OCI-LY1 (cell line): ENCODE results near the gene GRIN2A.

Source experiments
- EZH2 ChIP-seq: fragments of 200-600 bp; sonication (generic), shearing (Covaris generic); IDR thresholded peaks from 2 replicates; pipeline ENCODE4 v1.8.0; 2017; ENCODE audit warnings: borderline replicate concordance, mixed run types, mild to moderate bottlenecking, antibody characterized with exemption, low read length, moderate library complexity, mixed read lengths
- TF ChIP-seq, protein P1 (sequence below): fragments of 200-600 bp; sonication (generic), shearing (Covaris generic); IDR thresholded peaks from 2 replicates; pipeline ENCODE4 v1.5.1; 2017; ENCODE audit warnings: mild to moderate bottlenecking, antibody characterized with exemption, low read length, moderate library complexity, mixed read lengths

DNA sequence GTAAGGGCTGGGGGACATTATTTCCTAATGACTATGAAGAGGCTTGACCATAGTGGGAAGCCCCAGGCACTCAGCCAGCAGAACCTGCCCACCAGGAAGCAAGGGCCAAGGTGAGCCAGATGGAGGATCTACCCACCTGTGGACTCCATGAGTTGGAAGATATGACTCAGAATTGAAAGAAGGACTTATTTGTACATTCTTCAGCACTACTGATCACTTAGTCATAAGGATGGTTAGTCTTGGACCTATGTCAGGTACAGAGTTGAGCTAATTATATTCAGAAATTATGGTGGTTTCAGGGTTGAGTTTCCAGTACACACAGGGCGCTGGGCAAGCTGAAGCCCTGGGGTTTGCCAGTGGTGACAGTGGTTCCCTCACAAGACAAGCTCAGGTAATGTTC, 24.0 kb upstream of the GRIN2A start:
- no peak for TF ChIP-seq EZH2
- TF ChIP-seq, protein P1, sequence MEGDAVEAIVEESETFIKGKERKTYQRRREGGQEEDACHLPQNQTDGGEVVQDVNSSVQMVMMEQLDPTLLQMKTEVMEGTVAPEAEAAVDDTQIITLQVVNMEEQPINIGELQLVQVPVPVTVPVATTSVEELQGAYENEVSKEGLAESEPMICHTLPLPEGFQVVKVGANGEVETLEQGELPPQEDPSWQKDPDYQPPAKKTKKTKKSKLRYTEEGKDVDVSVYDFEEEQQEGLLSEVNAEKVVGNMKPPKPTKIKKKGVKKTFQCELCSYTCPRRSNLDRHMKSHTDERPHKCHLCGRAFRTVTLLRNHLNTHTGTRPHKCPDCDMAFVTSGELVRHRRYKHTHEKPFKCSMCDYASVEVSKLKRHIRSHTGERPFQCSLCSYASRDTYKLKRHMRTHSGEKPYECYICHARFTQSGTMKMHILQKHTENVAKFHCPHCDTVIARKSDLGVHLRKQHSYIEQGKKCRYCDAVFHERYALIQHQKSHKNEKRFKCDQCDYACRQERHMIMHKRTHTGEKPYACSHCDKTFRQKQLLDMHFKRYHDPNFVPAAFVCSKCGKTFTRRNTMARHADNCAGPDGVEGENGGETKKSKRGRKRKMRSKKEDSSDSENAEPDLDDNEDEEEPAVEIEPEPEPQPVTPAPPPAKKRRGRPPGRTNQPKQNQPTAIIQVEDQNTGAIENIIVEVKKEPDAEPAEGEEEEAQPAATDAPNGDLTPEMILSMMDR = no peak
